Prostate gland (tissue), 2 donors: Measurements from ENCODE around the gene ACACB.

Experiments
- CTCF ChIP-seq, 4 experiments: fragments of 200-600 bp in 2 of 4; fragments of 450-650 bp in 2 of 4; sonication (generic) in 2 of 4; IDR thresholded peaks; 1 replicate in 3 of 4; 2 replicates in 1 of 4; pipeline ENCODE4 v1.5.1; 2016 to 2019; ENCODE audit warnings: antibody characterized with exemption in 4 of 4, mild to moderate bottlenecking in 2 of 4, moderate library complexity in 2 of 4
- POLR2A ChIP-seq: fragments of 450-650 bp; IDR thresholded peaks from one replicate; pipeline ENCODE4 v1.6.1; 2016; ENCODE audit warnings: antibody characterized with exemption, mild to moderate bottlenecking
- POLR2AphosphoS5 ChIP-seq: sonication (generic); formaldehyde crosslinking; IDR thresholded peaks from one replicate; pipeline ENCODE4 v1.6.1; 2017; ENCODE audit warnings: antibody characterized with exemption

- TF ChIP-seq POLR2AphosphoS5 (no peak), CTCF (IDR thresholded peaks at IDR 0.05) (no peak), POLR2A (no peak)
Observed at GRCh38 chr12:109274381-109274780, 158.0 kb downstream of the ACACB start.
